ENCODE measurements around the gene GLG1.

The GLG1 gene

DNA sequence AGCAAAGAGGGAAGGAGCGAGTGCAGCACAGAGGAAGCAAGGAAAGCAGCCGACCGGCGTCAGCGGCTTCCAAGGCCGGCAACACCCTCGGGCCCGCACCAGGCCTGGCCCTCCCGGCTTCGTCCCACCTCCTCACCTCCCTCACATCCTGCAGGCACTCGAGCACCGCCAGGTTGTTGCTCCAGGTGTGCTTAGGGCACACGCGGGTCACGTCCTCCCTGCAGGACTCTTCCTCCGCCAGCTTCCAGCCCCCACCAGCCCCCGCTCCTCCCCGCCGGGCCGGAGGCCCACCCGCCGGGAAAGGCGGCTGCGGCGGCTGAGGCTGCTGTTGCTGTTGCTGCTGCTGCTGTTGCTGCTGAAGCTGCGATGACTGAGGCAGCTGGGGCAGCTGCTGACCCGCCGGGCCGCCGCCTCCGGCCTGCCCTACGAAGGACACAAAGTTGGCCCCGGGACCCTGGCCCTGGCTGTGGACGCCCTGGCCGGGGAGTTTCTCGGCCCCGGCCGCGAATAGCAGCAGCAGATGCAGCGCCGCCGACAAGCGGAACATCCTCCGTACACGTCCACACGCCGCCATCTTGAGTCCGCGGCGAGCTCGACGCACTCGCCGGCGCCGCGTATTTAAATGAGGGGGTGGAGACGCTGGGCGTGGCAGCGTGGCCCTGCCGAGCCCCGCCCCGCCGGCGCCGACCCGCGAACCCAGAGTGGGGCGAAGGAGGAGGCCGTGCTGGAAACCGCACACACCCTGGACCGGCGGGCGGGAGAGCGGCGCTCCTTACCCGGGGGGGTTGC lies at the start of gene GLG1:
GLG1 (minus strand) TSS at position 594 of the 789 bp plus-strand sequence; CDS start at position 574, 20 bp downstream.
- peak; percentile 93 for DNase-seq (ENCODE audit: low read depth)

- DNase-seq (ENCODE audit: low read depth), result no peak
Observed at GRCh38 chr16:74654536-74655050, 47.7 kb upstream of the GLG1 start.

- DNase-seq (ENCODE audit: low read depth), result peak; percentile 53
Observed at GRCh38 chr16:74652883-74653282, 46.0 kb upstream of the GLG1 start.

GRCh38 chr16:74652249-74652648 lies 45.3 kb upstream of the GLG1 start:
- no peak for DNase-seq (ENCODE audit: low read depth)

GRCh38 chr16:74651841-74652240 lies 44.9 kb upstream of the GLG1 start:
- no peak for DNase-seq (ENCODE audit: low read depth)

DNA sequence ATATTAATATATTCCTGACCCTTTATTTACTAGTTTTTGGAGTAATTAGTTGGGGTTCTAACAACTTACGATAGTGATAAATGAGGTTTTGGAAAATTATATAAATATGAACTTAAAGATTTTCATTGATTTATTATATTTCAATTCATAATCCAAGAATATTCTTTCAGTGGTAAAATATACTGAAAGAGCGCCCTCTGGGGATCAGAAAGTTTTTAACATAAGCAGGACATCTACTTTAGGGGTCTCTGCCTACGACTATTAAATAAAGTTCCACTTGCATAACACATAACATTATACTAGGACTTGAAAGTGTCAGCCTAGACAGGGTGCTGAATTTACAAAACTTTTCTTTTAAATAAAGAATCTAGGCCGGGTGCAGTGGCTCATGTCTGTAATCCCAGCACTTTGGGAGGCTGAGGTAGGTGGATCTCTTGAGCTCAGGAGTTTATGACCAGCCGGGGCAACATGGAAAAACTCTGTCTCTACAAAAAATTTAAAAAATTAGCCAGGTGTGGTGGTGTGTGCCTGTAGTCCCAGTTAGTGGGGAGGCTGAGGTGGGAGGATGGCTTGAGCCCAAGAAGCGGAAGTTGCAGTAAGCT lies 44.2 kb upstream of the GLG1 start:
- peak; percentile 50 for DNase-seq (ENCODE audit: low read depth)

- DNase-seq (ENCODE audit: low read depth), result no peak
Observed at GRCh38 chr16:74649839-74650504, 43.1 kb upstream of the GLG1 start.

- DNase-seq (ENCODE audit: low read depth), result no peak
Observed at GRCh38 chr16:74641969-74642368, 35.1 kb upstream of the GLG1 start.

GRCh38 chr16:74637742-74638453 lies 31.0 kb upstream of the GLG1 start:
- DNase-seq (ENCODE audit: low read depth), result no peak

DNA sequence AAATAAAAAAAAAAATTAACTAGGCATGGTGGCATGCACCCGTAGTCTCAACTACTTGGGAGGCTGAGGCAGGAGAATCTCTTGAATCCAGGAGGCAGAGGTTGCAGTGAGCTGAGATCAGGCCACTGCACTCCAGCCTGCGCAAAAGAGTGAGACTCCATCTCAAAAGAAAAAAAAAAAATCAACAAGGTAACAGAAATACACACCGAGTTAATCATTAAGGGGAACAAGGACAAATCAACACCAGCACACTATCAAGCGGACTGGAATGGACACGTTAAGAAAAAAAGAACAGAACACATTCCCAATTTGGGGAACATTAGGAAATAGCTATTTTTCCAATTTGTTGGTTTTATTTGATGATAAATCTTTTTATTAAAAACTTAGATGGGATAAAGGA lies 28.4 kb upstream of the GLG1 start:
- no peak for DNase-seq (ENCODE audit: low read depth)

- no peak for DNase-seq (ENCODE audit: low read depth)
Observed at GRCh38 chr16:74633686-74634085, 26.8 kb upstream of the GLG1 start.

- no peak for DNase-seq (ENCODE audit: low read depth)
Observed at GRCh38 chr16:74627506-74628220, 20.7 kb upstream of the GLG1 start.

DNA sequence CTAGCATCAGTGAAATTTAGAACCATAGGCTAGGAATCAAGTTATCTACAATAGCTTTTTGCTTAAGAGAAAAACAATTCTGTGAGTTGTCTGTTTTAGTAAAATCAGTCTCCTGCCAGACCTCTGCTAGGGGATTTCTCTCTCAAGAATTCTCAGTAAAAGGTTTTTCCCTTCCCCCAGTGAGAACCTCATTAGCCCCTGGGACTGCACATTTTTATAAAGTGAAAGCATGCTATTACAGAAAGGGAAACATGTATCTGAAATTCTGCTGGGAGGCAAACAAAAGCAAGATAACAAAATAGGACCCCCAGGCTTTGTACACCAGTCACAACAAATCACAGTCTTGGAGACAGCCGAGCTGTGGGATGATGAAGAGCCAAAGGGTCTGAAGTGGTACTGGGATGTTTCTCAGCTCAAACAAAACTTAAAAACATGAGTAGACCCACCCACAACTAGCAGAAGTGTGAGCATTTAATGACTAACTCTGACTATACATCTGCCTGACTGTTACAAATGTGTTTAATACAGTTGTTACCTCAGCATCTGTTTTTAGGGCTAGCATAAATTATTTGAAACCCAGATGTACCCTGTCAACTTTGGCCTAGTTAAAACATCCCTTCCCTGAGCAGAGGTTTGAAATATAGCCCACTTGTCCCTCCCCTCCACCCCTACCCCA lies 20.0 kb upstream of the GLG1 start:
- DNase-seq (ENCODE audit: low read depth), result peak; percentile 45

GRCh38 chr16:74625500-74626350 lies 18.8 kb upstream of the GLG1 start:
- DNase-seq (ENCODE audit: low read depth), result no peak

DNA sequence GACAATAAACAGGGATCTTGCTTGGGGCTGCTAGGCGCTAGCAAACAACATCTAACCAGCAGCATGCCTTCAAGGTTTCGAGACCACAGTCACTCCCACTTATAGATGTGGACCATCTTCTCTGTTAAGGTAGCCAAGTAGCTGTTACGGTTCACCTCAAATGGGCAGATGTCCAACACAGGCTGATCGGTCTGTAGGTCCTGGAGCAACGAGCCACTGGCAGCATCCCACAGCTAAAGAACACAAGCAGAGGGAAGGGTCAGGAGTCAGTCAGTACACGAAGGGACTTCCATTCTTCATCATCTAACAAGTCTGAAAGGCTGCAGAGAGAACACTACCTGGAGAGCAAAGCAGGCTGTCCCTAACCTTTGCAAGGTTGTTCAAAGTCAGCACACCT lies 16.9 kb upstream of the GLG1 start:
- DNase-seq (ENCODE audit: low read depth), result no peak

GRCh38 chr16:74623214-74623838 lies 16.4 kb upstream of the GLG1 start:
- DNase-seq (ENCODE audit: low read depth), result peak; percentile 69

GRCh38 chr16:74622005-74622404 lies 15.1 kb upstream of the GLG1 start:
- no peak for DNase-seq (ENCODE audit: low read depth)

DNA sequence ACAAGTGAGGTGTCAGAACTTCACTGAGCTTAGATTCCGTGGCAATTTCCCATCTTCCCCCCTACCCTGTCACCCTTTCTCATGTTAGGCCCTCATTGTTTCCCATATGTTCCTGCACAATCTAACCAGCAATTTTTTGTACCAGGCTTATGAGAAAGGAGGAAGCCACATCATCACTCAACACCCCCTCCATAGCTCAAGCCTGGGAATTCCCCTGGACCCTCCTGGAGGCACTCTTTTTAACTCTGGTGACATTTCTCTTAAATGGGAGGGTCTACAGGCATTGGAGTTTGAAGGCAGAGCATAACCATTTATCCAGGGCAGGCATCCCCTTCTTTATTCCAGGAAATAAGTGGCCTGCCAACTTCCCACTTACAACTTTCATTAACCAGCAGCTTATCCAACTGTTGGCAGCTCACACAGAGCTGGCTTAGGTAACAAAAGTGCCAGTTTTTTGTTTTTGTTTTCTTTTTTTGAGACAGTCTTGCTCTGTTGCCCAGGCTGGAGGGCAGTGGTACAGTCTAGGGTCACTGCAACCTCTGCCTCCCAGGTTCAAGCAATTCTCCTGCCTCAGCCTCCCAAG lies 10.4 kb upstream of the GLG1 start:
- no peak for DNase-seq (ENCODE audit: low read depth)

DNA sequence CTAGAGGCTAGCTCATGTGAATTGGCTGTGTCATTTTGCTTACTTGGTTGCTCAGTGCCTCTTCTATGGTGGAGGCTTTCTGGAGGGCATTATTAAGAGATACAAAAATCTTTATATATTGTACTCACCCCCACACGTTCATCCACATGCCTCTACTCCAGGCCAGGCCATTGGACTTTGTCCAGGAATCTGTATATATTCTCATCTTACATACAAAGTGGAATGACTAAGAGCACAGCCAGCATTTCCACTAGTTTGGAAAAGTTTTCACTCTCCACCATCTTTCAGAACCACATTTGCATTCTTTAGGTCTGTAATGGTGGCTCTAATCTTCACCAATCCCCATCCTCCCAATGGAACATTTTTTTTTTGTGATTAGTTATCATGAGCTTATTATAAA lies 4.8 kb upstream of the GLG1 start:
- DNase-seq (ENCODE audit: low read depth), result peak; percentile 48

Data from ELR (cell line).